HG02943 (cell line): ENCODE measurements around the gene SHISAL1.
"Not testable (repeated sequence)": the region's sequence is repeated elsewhere in the genome, so short reads cannot be mapped to it uniquely, and the experiment has no call there.

Experiments
- ATAC-seq: cut with Tn5 transposase; IDR thresholded peaks from one replicate; pipeline ENCODE4 v1.9.1; 2021; ENCODE audit warnings: mild to moderate bottlenecking, low read depth, moderate library complexity; ENCODE audit not compliant: unreplicated experiment

SHISAL1 gene

DNA sequence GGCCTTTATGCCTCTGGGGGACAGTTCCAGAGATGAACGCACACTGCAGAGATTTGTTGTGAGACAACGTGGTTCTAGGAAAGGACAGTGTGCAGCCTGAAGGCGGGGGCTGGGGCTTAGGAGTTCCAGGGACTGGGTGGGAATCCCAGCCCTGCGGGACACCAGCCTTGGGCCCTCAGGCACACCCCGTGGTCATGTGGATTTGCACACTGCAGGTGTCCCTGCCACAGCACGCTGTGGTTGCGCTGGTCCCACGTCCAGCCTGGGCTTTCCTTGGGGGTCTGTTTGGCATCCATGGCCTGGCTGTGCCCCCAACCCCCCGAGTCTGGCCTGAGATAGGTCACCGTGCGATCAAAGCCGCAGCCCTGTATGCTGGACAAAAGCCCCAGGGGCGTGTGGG, 7.3 kb downstream of the SHISAL1 start:
- ATAC-seq = no peak

DNA sequence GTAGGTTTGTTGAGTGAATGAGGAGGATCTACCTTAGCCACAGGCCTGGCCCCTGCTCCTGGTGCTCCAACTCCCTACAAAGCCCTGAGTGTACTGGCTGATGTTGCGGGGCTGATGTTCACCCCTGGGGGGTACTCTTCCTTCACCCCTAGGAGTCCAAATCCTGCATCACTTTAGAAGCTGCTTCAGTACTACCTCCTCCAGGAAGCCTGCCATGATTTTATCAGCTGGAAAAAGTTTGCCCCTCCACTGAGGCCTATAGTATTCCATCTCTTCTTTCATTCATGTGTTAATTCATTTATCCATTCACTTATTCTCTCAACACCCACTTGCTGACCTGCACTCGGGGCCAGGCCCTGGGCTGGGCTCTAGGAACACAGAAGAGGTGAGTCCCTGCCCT, 7.8 kb downstream of the SHISAL1 start:
- ATAC-seq = no peak

GRCh38 chr22:44304354-44304753, 8.4 kb downstream of the SHISAL1 start:
- ATAC-seq = no peak

DNA sequence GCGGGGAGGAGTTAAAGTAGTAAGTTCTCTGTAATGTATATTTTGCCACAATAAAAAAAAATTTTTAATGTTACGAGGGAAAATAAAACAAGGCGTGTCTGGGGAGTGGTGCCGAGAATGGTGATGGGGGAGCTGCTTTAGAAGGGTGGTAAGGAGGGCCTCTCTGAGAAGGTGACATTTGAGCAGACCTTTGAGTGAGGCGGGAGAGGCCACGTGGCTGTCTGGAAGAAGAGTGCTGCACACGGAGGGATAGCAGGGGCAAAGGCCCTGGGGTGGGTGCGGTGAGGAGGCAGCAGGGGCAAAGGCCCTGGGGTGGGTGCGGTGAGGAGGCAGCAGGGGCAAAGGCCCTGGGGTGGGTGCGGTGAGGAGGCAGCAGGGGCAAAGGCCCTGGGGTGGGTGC, 10.4 kb downstream of the SHISAL1 start:
- not testable (repeated sequence) for ATAC-seq

DNA sequence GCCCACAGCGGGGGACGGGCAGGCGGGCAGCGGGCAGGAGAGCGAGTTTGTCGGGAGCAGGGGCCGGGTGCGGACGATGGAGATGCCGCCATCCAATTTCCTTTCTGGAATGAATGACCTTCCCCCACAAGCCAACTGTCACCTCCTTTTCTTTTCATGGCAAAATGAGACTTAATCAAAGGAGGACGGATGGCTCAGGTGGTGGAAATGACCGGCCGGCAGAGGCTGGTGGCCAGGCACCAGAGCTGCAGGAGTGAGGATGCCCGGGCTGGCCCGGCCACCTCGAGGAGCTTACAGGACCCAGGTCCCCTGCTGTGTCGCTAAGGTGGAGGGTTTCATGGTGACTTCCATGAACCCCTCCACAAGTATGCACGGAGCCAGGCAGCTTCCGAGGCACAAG, 11.7 kb downstream of the SHISAL1 start:
- no peak for ATAC-seq

DNA sequence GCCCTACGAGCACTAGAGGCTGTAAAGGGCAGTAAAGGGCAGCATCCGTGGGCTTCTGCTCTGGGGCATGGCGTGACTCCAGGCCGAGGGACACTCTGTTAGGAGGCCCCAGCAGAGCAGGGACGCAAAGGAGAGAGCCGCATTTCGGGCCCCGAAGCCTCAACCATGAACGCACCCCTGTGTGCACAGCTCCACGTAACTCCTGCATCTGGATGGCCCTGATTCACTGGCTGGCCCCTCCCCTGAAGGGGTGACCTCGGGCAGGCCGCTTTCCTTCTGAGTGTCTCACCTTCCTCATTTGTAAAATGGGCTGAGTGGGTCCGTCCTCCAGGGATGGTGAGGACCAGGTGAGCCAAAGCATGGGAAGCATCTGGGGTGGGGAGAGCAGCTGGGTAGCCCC, 13.6 kb downstream of the SHISAL1 start:
- ATAC-seq = no peak

DNA sequence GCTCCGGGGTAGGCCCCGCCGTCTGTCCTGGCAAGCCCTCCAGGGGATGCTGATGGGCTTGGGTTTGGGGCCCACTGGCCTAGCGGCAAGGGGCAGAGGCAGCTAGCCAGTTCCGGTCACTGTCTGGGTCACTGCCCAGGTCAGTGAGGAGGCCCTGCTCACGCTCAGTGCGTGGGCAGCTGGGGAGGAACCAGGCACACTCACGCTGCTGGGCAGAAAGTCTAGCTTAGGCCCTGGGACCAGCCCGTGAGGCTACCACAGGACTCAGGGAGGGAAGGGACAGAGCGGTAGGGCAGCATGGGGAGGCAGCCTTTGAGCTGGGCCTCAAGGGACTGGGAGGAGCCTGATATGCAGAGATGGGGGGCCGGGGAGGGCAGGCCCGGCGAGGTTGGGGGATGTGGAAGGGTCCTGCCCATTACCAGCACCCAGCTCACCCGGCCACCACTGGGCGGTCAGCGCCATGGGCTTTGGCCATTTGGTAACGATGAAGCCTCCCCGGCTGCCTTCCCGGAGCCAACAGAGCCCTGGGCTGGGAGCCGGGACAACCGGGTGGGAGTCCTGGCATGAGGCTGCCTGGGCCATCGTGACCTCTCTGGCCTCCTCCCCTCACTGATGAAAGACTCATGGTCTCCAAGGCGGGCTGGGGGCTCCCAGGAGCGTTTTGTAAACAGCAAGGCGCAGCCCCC, 14.2 kb downstream of the SHISAL1 start:
- ATAC-seq = no peak

GRCh38 chr22:44297470-44298061, 15.2 kb downstream of the SHISAL1 start:
- ATAC-seq = no peak

DNA sequence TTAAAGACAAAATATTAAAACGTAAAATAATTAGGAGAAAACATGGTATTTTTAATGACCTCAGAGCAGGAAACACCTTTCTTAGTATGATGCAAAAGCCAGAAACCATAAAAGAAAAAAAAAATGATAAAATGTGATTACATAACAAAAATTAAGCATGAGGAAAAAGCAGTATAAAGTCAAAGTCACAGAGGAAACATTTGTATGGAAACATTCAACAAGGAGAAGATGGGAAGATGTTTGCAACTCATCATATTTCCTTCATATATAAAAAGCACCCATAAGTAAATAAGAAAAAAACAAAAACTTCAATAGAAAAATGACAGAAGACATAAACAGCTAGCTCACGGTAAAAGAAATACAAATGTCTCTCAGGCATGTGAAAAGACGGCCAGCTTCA, 17.3 kb downstream of the SHISAL1 start:
- no peak for ATAC-seq

- no peak for ATAC-seq
Observed at GRCh38 chr22:44293876-44294275, 18.9 kb downstream of the SHISAL1 start.

DNA sequence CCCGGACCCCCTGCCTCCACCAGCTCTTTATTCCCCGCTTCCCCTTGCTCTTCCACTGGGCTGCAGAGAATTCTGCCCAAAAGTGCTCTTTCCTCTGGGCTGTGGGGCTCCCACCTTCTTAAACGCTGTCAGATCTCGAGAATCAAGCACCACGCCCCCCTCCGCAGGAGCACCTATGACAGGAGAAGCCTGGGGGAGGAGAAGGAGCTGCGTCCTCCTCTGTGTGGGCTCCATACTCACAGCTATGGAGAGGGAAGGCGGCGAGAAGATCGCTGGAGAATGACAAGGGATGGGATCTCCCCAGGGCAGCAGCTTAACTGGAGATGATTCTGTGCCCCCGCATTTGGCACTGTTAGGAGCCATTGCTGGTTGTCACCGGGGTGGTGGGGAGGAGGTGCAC, 19.7 kb downstream of the SHISAL1 start:
- ATAC-seq = no peak

DNA sequence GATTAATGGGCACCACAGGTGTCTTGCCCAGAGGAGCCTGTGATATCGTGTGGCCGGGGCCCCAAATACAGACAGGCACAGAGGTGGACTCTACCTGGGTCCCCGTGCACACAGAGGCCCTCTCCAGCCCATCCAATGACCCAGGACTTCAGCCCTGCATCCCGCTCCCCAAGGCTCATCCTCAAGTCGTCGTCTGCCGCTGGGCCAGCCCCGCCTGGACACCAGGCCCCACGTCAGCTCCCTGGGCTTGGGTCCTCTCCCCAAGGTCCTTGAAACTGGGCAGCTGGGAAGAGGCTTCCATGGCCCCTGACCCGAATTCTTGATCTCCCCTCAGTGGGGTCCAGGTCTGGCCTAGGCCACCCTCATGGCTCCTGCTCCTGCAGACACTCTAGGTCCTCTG, 20.2 kb downstream of the SHISAL1 start:
- ATAC-seq = no peak

DNA sequence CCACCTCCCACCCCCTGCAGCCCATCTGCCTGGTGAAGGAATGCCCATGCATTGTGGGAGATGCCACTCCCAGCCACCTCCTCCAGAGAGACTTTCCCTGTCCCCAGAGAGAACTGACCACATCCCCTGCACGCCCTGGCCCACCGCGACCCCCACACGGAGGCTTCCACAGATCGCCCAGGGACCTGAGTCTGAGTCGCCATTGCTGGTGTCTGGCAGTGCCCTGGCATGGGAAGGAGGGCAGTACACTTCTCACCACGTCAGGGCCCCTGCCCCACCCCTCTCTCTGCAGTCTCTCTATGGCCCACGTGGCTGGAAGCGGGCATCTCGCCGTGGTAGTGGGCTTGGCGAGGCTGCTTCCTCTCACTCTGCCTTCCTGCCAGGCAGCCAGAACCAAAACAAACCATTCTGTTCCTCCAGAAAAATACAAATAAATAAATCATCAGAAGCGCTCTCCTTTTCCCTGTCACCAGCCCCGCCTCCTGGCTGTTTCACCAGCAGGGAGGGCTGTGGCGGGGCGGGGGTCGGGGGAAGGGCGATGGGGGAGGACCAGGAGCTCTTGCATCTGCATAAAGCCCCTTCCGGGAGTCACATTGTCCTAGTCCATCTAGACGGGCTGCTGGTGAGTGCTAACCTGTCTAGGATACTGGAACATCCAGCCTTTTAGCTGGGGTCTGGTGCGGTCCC, 20.9 kb downstream of the SHISAL1 start:
- ATAC-seq = no peak

- no peak for ATAC-seq
Observed at GRCh38 chr22:44291265-44291664, 21.5 kb downstream of the SHISAL1 start.

DNA sequence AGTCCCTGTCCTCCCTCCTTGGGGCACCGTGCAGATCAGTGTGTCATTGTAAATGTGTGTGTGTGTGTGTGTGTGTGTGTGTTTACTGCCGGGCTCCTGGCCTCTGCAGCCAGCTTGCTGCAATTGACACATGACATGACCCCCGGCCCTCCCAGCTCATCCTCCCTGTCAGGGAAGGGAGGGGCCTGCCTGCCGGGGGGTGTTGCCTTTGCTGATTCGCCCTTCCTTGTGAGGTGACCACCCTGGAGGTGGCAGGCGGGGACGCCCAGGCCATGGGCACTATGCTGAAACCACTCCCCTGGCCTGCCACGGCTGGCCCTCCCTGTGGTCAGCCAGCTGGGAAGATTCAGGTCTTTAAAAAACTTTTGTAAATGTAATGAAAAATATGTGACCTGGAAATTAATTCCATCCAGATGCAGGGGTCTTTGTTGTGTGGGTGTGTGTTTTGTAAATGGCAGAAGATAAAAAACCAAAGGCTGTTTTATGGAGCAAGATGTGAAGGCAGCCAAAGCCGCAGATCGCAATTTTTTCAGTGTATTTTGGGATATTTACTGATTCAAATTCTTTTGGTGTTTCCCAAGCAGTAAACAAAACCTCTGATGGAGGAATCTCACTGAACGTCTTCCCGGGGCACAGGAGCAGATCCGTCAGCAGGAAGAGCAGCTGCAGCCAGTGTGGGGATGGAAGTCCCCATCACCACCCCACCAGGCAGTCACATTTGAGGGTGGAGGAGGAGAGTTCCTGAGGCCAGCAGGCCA, 23.2 kb downstream of the SHISAL1 start:
- no peak for ATAC-seq

DNA sequence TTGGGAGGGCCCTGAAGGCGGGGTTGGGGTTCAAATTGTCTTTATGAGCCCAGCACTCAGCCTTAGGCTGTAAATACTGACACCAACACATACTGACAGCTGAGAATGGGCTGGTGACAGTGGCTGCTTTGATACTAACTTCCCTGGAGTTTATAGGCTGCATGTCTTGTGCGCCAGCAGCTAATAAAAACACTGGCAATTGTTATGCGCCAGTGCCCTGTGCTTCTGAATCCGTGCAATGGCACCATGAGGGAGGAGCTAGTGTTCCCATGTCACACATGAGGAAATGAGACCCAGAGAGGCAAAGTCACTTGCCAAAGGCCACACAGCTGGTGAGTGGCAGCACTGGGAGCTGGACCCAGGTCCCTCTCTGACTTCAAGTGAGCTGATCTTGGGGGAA, 23.8 kb downstream of the SHISAL1 start:
- ATAC-seq = no peak

DNA sequence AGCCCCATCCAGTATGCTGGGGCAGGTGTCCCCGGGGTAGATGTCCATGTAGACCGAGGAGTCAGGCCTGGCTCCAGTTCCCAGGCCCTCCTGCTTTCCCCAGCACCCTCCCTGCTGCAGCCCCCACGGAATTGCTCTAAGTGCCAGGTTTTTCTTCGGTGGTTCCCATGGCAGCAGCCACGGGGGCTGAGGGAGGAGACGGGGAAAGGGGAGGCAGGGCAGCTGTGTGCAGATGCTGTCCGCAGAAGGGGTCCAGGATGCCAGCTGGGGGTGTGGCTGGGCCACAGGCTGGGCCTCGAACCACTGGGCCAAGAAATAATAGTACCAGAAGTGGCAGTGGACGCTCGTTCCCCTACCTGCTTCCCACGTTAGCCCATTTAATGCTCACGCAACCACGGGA, 25.0 kb downstream of the SHISAL1 start:
- ATAC-seq = no peak

DNA sequence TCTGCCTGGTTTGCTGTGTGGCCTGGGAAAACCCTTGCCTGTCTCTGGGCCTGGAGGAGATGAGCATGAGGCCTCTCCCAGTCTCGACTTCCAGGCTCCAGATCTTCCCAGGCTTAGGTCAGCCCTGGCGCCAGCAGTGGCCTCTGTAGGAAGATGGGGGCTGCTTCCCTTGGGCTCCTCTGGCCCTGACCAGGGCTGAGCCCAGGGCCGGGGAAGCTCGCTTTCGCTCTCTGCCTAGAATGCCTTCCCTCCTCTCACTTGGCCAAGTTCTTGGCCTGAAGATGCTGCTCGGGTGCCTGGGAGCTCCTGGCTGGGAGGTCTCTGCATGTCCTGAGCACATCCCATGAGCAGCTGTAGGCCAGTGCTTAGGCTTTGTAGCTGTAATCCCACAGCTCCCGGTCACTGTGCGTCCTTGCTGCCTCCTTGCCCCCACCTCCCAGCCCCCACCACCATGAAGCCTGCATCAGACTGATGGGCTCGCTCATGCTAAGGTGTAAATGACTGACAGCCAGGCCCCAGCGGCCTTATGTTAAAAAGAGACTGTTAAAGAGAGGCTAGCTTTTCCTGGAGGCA, 25.5 kb downstream of the SHISAL1 start:
- ATAC-seq = no peak

DNA sequence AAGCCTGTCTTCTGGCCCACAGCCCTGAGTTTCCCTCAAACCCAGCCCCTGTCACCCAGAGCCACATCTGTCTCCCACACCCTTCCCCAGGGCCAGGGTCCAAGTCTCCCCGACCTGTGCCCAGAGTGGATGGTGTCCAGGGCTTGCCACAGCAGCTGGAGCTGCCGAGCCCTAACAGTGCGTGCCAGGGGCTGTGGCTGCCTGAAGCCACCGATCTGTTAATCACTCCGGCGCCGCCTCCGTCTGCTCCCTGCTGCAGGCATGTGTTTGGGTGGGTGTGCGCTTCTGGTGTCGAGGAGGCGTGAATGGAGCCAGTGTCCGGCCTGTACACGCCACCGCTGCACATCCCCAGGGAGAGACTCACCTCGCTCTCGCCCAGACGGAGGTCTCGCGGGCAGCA, 26.1 kb downstream of the SHISAL1 start:
- ATAC-seq = no peak

GRCh38 chr22:44284711-44285110, 28.0 kb downstream of the SHISAL1 start:
- ATAC-seq = no peak
